NCI-H345 (cell line): ENCODE data around the gene DCPS.
"Not testable (repeated sequence)": the region's sequence is repeated elsewhere in the genome, so short reads cannot be mapped to it uniquely, and the experiment has no call there.

ENCODE experiments used
- DNase-seq: peaks from one replicate; lab custom pipeline; 2025; lab: John Stamatoyannopoulos, UW

Gene DCPS

GRCh38 chr11:126345283-126345682 lies 41.4 kb downstream of the DCPS start:
- DNase-seq, result no peak

- DNase-seq, result no peak
These were observed 42.1 kb downstream of the DCPS start for GRCh38 chr11:126345759-126346585.

GRCh38 chr11:126346586-126346940 lies 42.7 kb downstream of the DCPS start:
- DNase-seq, result peak; percentile 95

GRCh38 chr11:126346946-126347345 lies 43.1 kb downstream of the DCPS start:
- not testable (repeated sequence) for DNase-seq

- DNase-seq, result no peak
These were observed 44.1 kb downstream of the DCPS start for GRCh38 chr11:126347751-126348668.

GRCh38 chr11:126348806-126349582 lies 45.1 kb downstream of the DCPS start:
- no peak for DNase-seq

- DNase-seq, result no peak
These were observed 47.0 kb downstream of the DCPS start for GRCh38 chr11:126350836-126351235.

GRCh38 chr11:126352163-126352562 lies 48.3 kb downstream of the DCPS start:
- DNase-seq, result no peak

- DNase-seq, result no peak
These were observed 49.3 kb downstream of the DCPS start for GRCh38 chr11:126352934-126353801.

- DNase-seq, result no peak
These were observed 50.9 kb downstream of the DCPS start for GRCh38 chr11:126354631-126355323.

GRCh38 chr11:126355324-126355925 lies 51.6 kb downstream of the DCPS start, which contains the start of gene ST3GAL4:
Gene ST3GAL4, plus strand, starts transcription at chr11:126355686. Its CDS starts 50,470 bp downstream, at chr11:126406156.
- peak; percentile 83 for DNase-seq

- DNase-seq, result peak; percentile 38
These were observed 52.4 kb downstream of the DCPS start for GRCh38 chr11:126355926-126356897.

- DNase-seq, result no peak
These were observed 53.4 kb downstream of the DCPS start for GRCh38 chr11:126357055-126357962.

- no peak for DNase-seq
These were observed 54.3 kb downstream of the DCPS start for GRCh38 chr11:126357969-126358762.

- DNase-seq, result no peak
These were observed 54.9 kb downstream of the DCPS start for GRCh38 chr11:126358763-126359160.

GRCh38 chr11:126359431-126360048 lies 55.7 kb downstream of the DCPS start:
- no peak for DNase-seq
